ENCODE results near the gene BPIFB3. TPM values are rescaled to one million over a fixed set of nuclear protein-coding genes. Genes with fewer than 3 reads are reported as not detected.

Gene BPIFB3
- total and polyA plus RNA-seq, 2 of the 13 experiments (the other 11 are each of a cell fraction or from before 2014, with no cell fraction given): 0.09 TPM; not detected in 1

GRCh38 chr20:33008336-33009213 is 45.1 kb upstream of the BPIFB3 start (continued):
- TF ChIP-seq AFF4 (CRISPR knock-in tag; IDR thresholded peaks at IDR 0.05): peak; percentile 33; the same call in 1 of the 2 replicates
- TF ChIP-seq AGO1 (IDR thresholded peaks at IDR 0.05; ENCODE audit: low read depth, low read length, poor library complexity, severe bottlenecking): peak; percentile 84
- TF ChIP-seq SALL1 (CRISPR knock-in tag; IDR thresholded peaks at IDR 0.05): peak; percentile 44
- no peak for TF ChIP-seq ZNF292 (CRISPR knock-in tag; IDR thresholded peaks at IDR 0.05; ENCODE audit: borderline replicate concordance, low read depth)
- TF ChIP-seq SIN3A (IDR thresholded peaks at IDR 0.05; ENCODE audit: borderline replicate concordance, low read depth, low read length): 0 out of 2 replicates have a peak, but pooled peaks have one; percentile 0
- TF ChIP-seq SNAPC5 (CRISPR knock-in tag; IDR thresholded peaks at IDR 0.05; ENCODE audit: borderline replicate concordance): peak; percentile 77; the same call in 1 of the 2 replicates
- TF ChIP-seq SOX13 (IDR thresholded peaks at IDR 0.05): no peak
- TF ChIP-seq SOX13 (CRISPR knock-in tag; conservative IDR thresholded peaks at IDR 0.05 in 1 of 2, IDR thresholded peaks at IDR 0.05 in 1 of 2): peak in 1 of 2 experiments; percentile 45; a peak in 1 of 4 replicates
- TF ChIP-seq MED1 (CRISPR knock-in tag; IDR thresholded peaks at IDR 0.05): peak; percentile 66
- peak; percentile 81 for TF ChIP-seq CHCHD3 (CRISPR knock-in tag; IDR thresholded peaks at IDR 0.05)
- no peak for TF ChIP-seq ZUFSP (CRISPR knock-in tag; IDR thresholded peaks at IDR 0.05; ENCODE audit: borderline replicate concordance)
- peak; percentile 39; the same call in 1 of the 2 replicates for TF ChIP-seq ZNF503 (CRISPR knock-in tag; IDR thresholded peaks at IDR 0.05)
- no peak for TF ChIP-seq SIX1 (CRISPR knock-in tag; IDR thresholded peaks at IDR 0.05; ENCODE audit: borderline replicate concordance)
- TF ChIP-seq POLR2G (IDR thresholded peaks at IDR 0.05; ENCODE audit: low read depth, low read length): peak; percentile 24
- peak; percentile 89 for TF ChIP-seq JUNB (CRISPR knock-in tag; IDR thresholded peaks at IDR 0.05; ENCODE audit: borderline replicate concordance)
- TF ChIP-seq ZNF30 (CRISPR knock-in tag; IDR thresholded peaks at IDR 0.05): 0 out of 2 replicates have a peak, but pooled peaks have one; percentile 30
- TF ChIP-seq ZNF335 (CRISPR knock-in tag; IDR thresholded peaks at IDR 0.05): no peak; the same call in 1 of the 2 replicates
- TF ChIP-seq HOXA5 (CRISPR knock-in tag; IDR thresholded peaks at IDR 0.05): peak; percentile 55
- peak; percentile 81 for TF ChIP-seq ZNF605 (CRISPR knock-in tag; IDR thresholded peaks at IDR 0.05)
- TF ChIP-seq ZNF12 (CRISPR knock-in tag; IDR thresholded peaks at IDR 0.05): no peak; the same call in 1 of the 2 replicates
- TF ChIP-seq ZFYVE20 (CRISPR knock-in tag; IDR thresholded peaks at IDR 0.05; ENCODE audit: borderline replicate concordance, low read depth): 0 out of 2 replicates have a peak, but pooled peaks have one; percentile 81
